ENCODE data around the gene PFDN2.

Gene PFDN2

GRCh38 chr1:161137881-161138280, 20.0 kb upstream of the PFDN2 start:
- Histone ChIP-seq H3K9me3 (replicated peaks in 1 of 2; ENCODE audit: control insufficient read depth in 2 of 2, insufficient read depth in 1 of 2, low read depth in 1 of 2, low read length in 2 of 2) (no peaks in the 10 kb centered on the region), H2BK5ac (ENCODE audit: low read length) (no peak overlapping the region), H2AFZ (ENCODE audit: low read length) (no peak overlapping the region), H2BK12ac (ENCODE audit: low read length) (no peak overlapping the region), H3K18ac (ENCODE audit: low read length) (no peak overlapping the region), H3K9ac (ENCODE audit: low read depth, low read length, poor library complexity) (no peak overlapping the region), H3K36me3 (replicated peaks in 1 of 2; ENCODE audit: control insufficient read depth in 2 of 2, insufficient read depth in 2 of 2, low read length in 2 of 2) (no peaks in the 10 kb centered on the region), H3K27me3 (ENCODE audit: control insufficient read depth in 3 of 3, insufficient read depth in 3 of 3, low read depth in 1 of 3, low read length in 3 of 3) (no peaks in the 10 kb centered on the region), H3K27ac (replicated peaks; ENCODE audit: low read length) (no peak overlapping the region), H3K14ac (ENCODE audit: low read length) (no peak overlapping the region), H2BK120ac (ENCODE audit: low read depth, low read length) (no peak overlapping the region), H4K91ac (ENCODE audit: low read depth, low read length, poor library complexity) (no peak overlapping the region), H3K4me2 (ENCODE audit: insufficient read depth, low read length, poor library complexity, severe bottlenecking) (no peak overlapping the region), H4K8ac (ENCODE audit: low read depth, low read length) (no peak overlapping the region), H2BK15ac (ENCODE audit: low read length) (no peak overlapping the region), H3K23ac (ENCODE audit: low read depth, low read length, poor library complexity) (no peak overlapping the region), H3K4me3 (ENCODE audit: low read length in 2 of 2) (no peak overlapping the region), H3K4ac (ENCODE audit: low read length) (no peak overlapping the region), H3K4me1 (ENCODE audit: control insufficient read depth in 2 of 2, insufficient read depth in 1 of 2, low read depth in 1 of 2, low read length in 2 of 2) (peaks cover 3 to 4% of the 10 kb centered on the region in 2 donors), H3K79me1 (ENCODE audit: low read depth, low read length) (no peaks in the 10 kb centered on the region), H2AK5ac (ENCODE audit: low read depth, low read length) (no peak overlapping the region)
- no peak for DNase-seq (ENCODE audit: low spot score)
- WGBS, 2 donors (ENCODE audit: extremely low coverage in 2 of 2, insufficient read length in 2 of 2, insufficient replicate concordance in 1 of 2): no CpG with 5 or more reads among the region's 3 CpGs

- Histone ChIP-seq H3K27me3 (ENCODE audit: control insufficient read depth in 3 of 3, insufficient read depth in 3 of 3, low read depth in 1 of 3, low read length in 3 of 3) (no peaks in the 10 kb centered on the region), H3K4ac (ENCODE audit: low read length) (no peak overlapping the region), H3K23ac (ENCODE audit: low read depth, low read length, poor library complexity) (no peak overlapping the region), H3K27ac (replicated peaks; ENCODE audit: low read length) (peak overlapping the region; percentile 88), H4K91ac (ENCODE audit: low read depth, low read length, poor library complexity) (no peak overlapping the region), H3K9ac (ENCODE audit: low read depth, low read length, poor library complexity) (no peak overlapping the region), H2BK120ac (ENCODE audit: low read depth, low read length) (no peak overlapping the region), H2BK15ac (ENCODE audit: low read length) (no peak overlapping the region), H2BK5ac (ENCODE audit: low read length) (peak overlapping the region; percentile 16), H3K4me2 (ENCODE audit: insufficient read depth, low read length, poor library complexity, severe bottlenecking) (peak overlapping the region; percentile 60), H3K4me1 (ENCODE audit: control insufficient read depth in 2 of 2, insufficient read depth in 1 of 2, low read depth in 1 of 2, low read length in 2 of 2) (peaks cover 3 to 15% of the 10 kb centered on the region in 2 donors), H3K18ac (ENCODE audit: low read length) (peak overlapping the region; percentile 91), H2BK12ac (ENCODE audit: low read length) (no peak overlapping the region), H4K8ac (ENCODE audit: low read depth, low read length) (no peak overlapping the region), H3K79me1 (ENCODE audit: low read depth, low read length) (peaks cover 3% of the 10 kb centered on the region), H3K36me3 (replicated peaks in 1 of 2; ENCODE audit: control insufficient read depth in 2 of 2, insufficient read depth in 2 of 2, low read length in 2 of 2) (peaks cover 7 to 23% of the 10 kb centered on the region in 2 donors), H3K9me3 (replicated peaks in 1 of 2; ENCODE audit: control insufficient read depth in 2 of 2, insufficient read depth in 1 of 2, low read depth in 1 of 2, low read length in 2 of 2) (no peaks in the 10 kb centered on the region), H2AK5ac (ENCODE audit: low read depth, low read length) (no peak overlapping the region), H3K14ac (ENCODE audit: low read length) (no peak overlapping the region), H2AFZ (ENCODE audit: low read length) (peak overlapping the region; percentile 78), H3K4me3 (ENCODE audit: low read length in 2 of 2) (peak overlapping the region; percentile 74 to 94)
- DNase-seq (ENCODE audit: low spot score): no peak
- WGBS, 2 donors (ENCODE audit: extremely low coverage in 2 of 2, insufficient read length in 2 of 2, insufficient replicate concordance in 1 of 2): no CpG with 5 or more reads among the region's 11 CpGs
These were observed 15.4 kb upstream of the PFDN2 start for GRCh38 chr1:161133220-161133740.

GRCh38 chr1:161132410-161133219, 14.8 kb upstream of the PFDN2 start, which contains the start of gene DEDD:
TSS of gene DEDD (minus strand) at chr1:161132667. CDS start at chr1:161124462, 8,205 bp downstream.
- Histone ChIP-seq H3K4me1 (ENCODE audit: control insufficient read depth in 2 of 2, insufficient read depth in 1 of 2, low read depth in 1 of 2, low read length in 2 of 2) (peaks cover 3 to 15% of the 10 kb centered on the region in 2 donors), H3K18ac (ENCODE audit: low read length) (peak within 1 kb of the TSS; percentile 93), H3K36me3 (replicated peaks in 1 of 2; ENCODE audit: control insufficient read depth in 2 of 2, insufficient read depth in 2 of 2, low read length in 2 of 2) (peaks cover 11 to 30% of the 10 kb centered on the region in 2 donors), H2BK12ac (ENCODE audit: low read length) (no peak within 1 kb of the TSS), H2AFZ (ENCODE audit: low read length) (peak within 1 kb of the TSS; percentile 78), H3K14ac (ENCODE audit: low read length) (peak within 1 kb of the TSS; percentile 72), H3K4me2 (ENCODE audit: insufficient read depth, low read length, poor library complexity, severe bottlenecking) (peak within 1 kb of the TSS; percentile 83), H2AK5ac (ENCODE audit: low read depth, low read length) (peak within 1 kb of the TSS; percentile 82), H3K79me1 (ENCODE audit: low read depth, low read length) (peaks cover 5% of the 10 kb centered on the region), H3K27ac (replicated peaks; ENCODE audit: low read length) (peak within 1 kb of the TSS; percentile 88), H4K91ac (ENCODE audit: low read depth, low read length, poor library complexity) (no peak within 1 kb of the TSS), H3K23ac (ENCODE audit: low read depth, low read length, poor library complexity) (peak within 1 kb of the TSS; percentile 94), H2BK120ac (ENCODE audit: low read depth, low read length) (no peak within 1 kb of the TSS), H3K4me3 (ENCODE audit: low read length in 2 of 2) (peak within 1 kb of the TSS; percentile 74 to 94), H2BK5ac (ENCODE audit: low read length) (peak within 1 kb of the TSS; percentile 84), H2BK15ac (ENCODE audit: low read length) (no peak within 1 kb of the TSS), H4K8ac (ENCODE audit: low read depth, low read length) (no peak within 1 kb of the TSS), H3K4ac (ENCODE audit: low read length) (no peak within 1 kb of the TSS), H3K27me3 (ENCODE audit: control insufficient read depth in 3 of 3, insufficient read depth in 3 of 3, low read depth in 1 of 3, low read length in 3 of 3) (no peaks in the 10 kb centered on the region), H3K9me3 (replicated peaks in 1 of 2; ENCODE audit: control insufficient read depth in 2 of 2, insufficient read depth in 1 of 2, low read depth in 1 of 2, low read length in 2 of 2) (no peaks in the 10 kb centered on the region), H3K9ac (ENCODE audit: low read depth, low read length, poor library complexity) (peak within 1 kb of the TSS; percentile 94)
- no CpG with 5 or more reads among the region's 68 CpGs for WGBS, 2 donors (ENCODE audit: extremely low coverage in 2 of 2, insufficient read length in 2 of 2, insufficient replicate concordance in 1 of 2)
- peak; percentile 95 for DNase-seq (ENCODE audit: low spot score)

Data from neuronal stem cell (in vitro differentiated cells).